ENCODE results near the gene NFAM1.

The NFAM1 gene

DNA sequence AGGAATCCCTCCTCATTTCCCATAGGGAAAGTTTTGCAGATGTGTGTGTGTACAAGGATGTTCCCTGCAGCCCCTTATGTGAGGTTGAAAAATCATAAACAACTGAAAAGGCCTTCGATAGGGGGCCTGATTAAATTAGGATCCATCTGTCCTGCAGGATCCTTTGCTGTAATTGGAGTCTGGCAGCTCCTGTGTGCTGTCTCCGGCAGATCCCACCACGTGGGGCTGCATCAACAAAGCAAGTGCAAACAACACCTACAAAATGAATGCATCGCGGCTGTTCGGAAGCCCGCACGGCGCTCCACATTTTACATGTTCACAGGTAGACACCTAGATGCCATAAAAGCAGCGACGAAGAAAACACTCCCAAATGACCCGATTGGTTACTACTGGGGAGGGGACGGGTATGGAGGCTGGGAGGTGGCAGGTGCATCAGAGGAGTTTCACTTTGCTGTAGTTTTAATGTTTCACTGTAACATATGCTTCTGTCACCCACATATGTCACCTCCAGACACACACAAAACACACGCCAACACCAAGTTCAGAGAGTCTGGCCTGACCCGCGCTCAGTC, 52.2 kb downstream of the NFAM1 start:
- Histone ChIP-seq H3K79me2 (ENCODE audit: control insufficient read depth, insufficient read depth, low read length, unreplicated experiment) (no peaks in the 10 kb centered on the region), H3K27ac (ENCODE audit: low read depth, low read length) (no peak overlapping the region), H2AFZ (ENCODE audit: low read length, unreplicated experiment) (no peak overlapping the region), H3K4me1 (ENCODE audit: control insufficient read depth, insufficient read depth, low read length, unreplicated experiment) (no peaks in the 10 kb centered on the region), H3K27me3 (ENCODE audit: insufficient read depth, low read length) (no peaks in the 10 kb centered on the region), H3K4me3 (ENCODE audit: low read depth, low read length) (no peak overlapping the region), H3K36me3 (ENCODE audit: insufficient read depth, low read length) (no peaks in the 10 kb centered on the region)

- Histone ChIP-seq H2AFZ (ENCODE audit: low read length, unreplicated experiment) (no peak overlapping the region), H3K79me2 (ENCODE audit: control insufficient read depth, insufficient read depth, low read length, unreplicated experiment) (no peaks in the 10 kb centered on the region), H3K27ac (ENCODE audit: low read depth, low read length) (no peak overlapping the region)
Measured at GRCh38 chr22:42376711-42377554, 55.3 kb downstream of the NFAM1 start.

DNA sequence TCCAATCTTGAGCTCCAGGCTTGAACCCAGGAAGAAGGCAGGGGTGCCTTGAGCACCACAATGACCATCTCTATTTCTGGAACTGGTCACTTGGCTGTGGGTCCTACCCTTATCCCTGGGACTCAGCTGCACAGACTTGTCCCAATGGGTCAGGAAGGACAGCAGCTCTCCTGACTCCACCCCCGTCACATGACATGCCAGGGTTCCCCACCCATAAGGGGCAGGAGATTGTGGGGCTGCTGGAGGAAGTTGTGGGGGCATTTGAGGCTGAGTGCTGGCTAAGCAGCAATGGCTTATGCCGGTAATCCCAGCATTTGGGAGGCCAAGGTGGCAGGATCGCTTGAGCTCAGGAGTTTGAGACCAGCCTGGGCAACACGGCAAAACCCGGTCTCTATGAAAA, 56.2 kb downstream of the NFAM1 start:
- H3K4me3 ChIP-seq (ENCODE audit: low read depth, low read length), result no peak overlapping the region
- no peak overlapping the region for H3K27ac ChIP-seq (ENCODE audit: low read depth, low read length)
- no peaks in the 10 kb centered on the region for H3K27me3 ChIP-seq (ENCODE audit: insufficient read depth, low read length)
- no peaks in the 10 kb centered on the region for H3K79me2 ChIP-seq (ENCODE audit: control insufficient read depth, insufficient read depth, low read length, unreplicated experiment)
- H3K36me3 ChIP-seq (ENCODE audit: insufficient read depth, low read length), result no peaks in the 10 kb centered on the region
- H3K4me1 ChIP-seq (ENCODE audit: control insufficient read depth, insufficient read depth, low read length, unreplicated experiment), result peaks cover 4% of the 10 kb centered on the region
- no peak overlapping the region for H2AFZ ChIP-seq (ENCODE audit: low read length, unreplicated experiment)

More at GRCh38 chr22:42376711-42377554, 55.3 kb downstream of the NFAM1 start:
- no peaks in the 10 kb centered on the region for H3K27me3 ChIP-seq (ENCODE audit: insufficient read depth, low read length)
- H3K4me1 ChIP-seq (ENCODE audit: control insufficient read depth, insufficient read depth, low read length, unreplicated experiment), result peaks cover 4% of the 10 kb centered on the region
- no peaks in the 10 kb centered on the region for H3K36me3 ChIP-seq (ENCODE audit: insufficient read depth, low read length)
- H3K4me3 ChIP-seq (ENCODE audit: low read depth, low read length), result no peak overlapping the region

GRCh38 chr22:42372976-42373375, 59.2 kb downstream of the NFAM1 start:
- H3K36me3 ChIP-seq (ENCODE audit: insufficient read depth, low read length), result no peaks in the 10 kb centered on the region
- no peaks in the 10 kb centered on the region for H3K79me2 ChIP-seq (ENCODE audit: control insufficient read depth, insufficient read depth, low read length, unreplicated experiment)
- no peak overlapping the region for H2AFZ ChIP-seq (ENCODE audit: low read length, unreplicated experiment)
- H3K27ac ChIP-seq (ENCODE audit: low read depth, low read length), result no peak overlapping the region
- H3K4me1 ChIP-seq (ENCODE audit: control insufficient read depth, insufficient read depth, low read length, unreplicated experiment), result peaks cover 4% of the 10 kb centered on the region
- H3K27me3 ChIP-seq (ENCODE audit: insufficient read depth, low read length), result peaks cover 10% of the 10 kb centered on the region
- no peak overlapping the region for H3K4me3 ChIP-seq (ENCODE audit: low read depth, low read length)

DNA sequence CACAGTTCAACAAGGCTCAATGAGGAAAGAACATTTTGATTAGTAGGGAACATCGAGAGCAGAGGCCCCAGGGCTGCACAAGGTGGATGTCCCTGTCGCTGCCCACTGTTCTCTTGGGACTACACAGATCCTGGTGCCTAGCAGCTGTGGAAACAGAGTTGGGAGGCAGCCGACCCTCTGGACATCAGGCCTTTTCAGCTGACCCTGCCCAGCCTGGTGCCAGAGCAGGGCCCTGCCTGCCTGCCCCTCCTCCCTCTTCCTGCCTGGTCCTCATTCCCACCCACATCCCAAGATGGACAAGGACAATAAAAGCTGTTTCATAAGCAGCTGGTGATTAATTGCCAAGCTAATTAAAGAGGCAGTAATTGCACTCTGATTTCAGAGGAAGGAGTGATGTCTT, 60.7 kb downstream of the NFAM1 start:
- Histone ChIP-seq H3K4me1 (ENCODE audit: control insufficient read depth, insufficient read depth, low read length, unreplicated experiment) (peaks cover 4% of the 10 kb centered on the region), H3K27me3 (ENCODE audit: insufficient read depth, low read length) (peaks cover 18% of the 10 kb centered on the region), H2AFZ (ENCODE audit: low read length, unreplicated experiment) (no peak overlapping the region)

GRCh38 chr22:42371099-42371498, 61.1 kb downstream of the NFAM1 start:
- Histone ChIP-seq H3K36me3 (ENCODE audit: insufficient read depth, low read length) (no peaks in the 10 kb centered on the region), H2AFZ (ENCODE audit: low read length, unreplicated experiment) (no peak overlapping the region), H3K27me3 (ENCODE audit: insufficient read depth, low read length) (peaks cover 18% of the 10 kb centered on the region), H3K4me3 (ENCODE audit: low read depth, low read length) (no peak overlapping the region), H3K27ac (ENCODE audit: low read depth, low read length) (no peak overlapping the region), H3K79me2 (ENCODE audit: control insufficient read depth, insufficient read depth, low read length, unreplicated experiment) (no peaks in the 10 kb centered on the region), H3K4me1 (ENCODE audit: control insufficient read depth, insufficient read depth, low read length, unreplicated experiment) (peaks cover 4% of the 10 kb centered on the region)

More for the DNA sequence above, 60.7 kb downstream of the NFAM1 start:
- Histone ChIP-seq H3K27ac (ENCODE audit: low read depth, low read length) (no peak overlapping the region), H3K79me2 (ENCODE audit: control insufficient read depth, insufficient read depth, low read length, unreplicated experiment) (no peaks in the 10 kb centered on the region), H3K36me3 (ENCODE audit: insufficient read depth, low read length) (no peaks in the 10 kb centered on the region), H3K4me3 (ENCODE audit: low read depth, low read length) (no peak overlapping the region)

DNA sequence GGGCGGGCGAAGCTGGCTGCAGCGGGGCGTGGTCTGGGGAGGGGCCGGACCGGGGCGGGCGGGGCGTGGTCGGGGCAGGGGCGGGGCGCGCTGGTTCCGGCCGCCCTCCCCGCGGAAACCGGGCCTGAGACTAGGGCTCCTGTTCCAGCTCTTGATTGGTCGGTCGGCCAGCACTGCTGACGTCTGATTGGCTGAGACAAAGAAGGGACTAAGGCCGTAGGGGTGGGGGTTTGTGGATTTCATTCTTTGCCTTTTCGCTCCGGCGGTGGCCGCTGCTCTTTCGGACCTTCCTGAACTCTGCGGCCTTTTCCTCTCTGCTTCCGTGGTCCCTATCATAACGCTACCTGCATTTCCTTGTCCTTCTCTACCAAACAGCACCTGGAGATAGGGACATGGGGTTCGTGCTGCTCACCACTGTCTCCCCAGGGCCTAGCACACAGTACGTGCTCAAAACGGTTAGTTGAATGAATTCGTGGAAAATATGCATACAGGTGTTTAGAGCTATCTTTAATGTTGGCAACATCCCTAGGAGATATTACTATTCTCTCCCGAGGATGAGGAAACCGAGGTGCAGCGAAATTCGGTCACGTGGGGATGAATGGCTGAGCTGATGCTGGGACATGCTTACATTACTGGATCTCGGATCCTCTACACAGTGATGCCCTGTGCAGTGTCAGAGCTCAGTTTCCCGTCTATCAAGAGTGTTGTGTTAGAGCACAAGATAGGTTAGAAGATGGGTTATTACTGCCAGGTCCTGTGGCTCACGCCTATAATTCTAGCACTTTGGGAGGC, 62.8 kb downstream of the NFAM1 start:
- Histone ChIP-seq H3K36me3 (ENCODE audit: insufficient read depth, low read length) (no peaks in the 10 kb centered on the region), H2AFZ (ENCODE audit: low read length, unreplicated experiment) (peak overlapping the region; percentile 95), H3K79me2 (ENCODE audit: control insufficient read depth, insufficient read depth, low read length, unreplicated experiment) (no peaks in the 10 kb centered on the region), H3K27ac (ENCODE audit: low read depth, low read length) (no peak overlapping the region), H3K27me3 (ENCODE audit: insufficient read depth, low read length) (peaks cover 18% of the 10 kb centered on the region), H3K4me3 (ENCODE audit: low read depth, low read length) (peak overlapping the region; percentile 80), H3K4me1 (ENCODE audit: control insufficient read depth, insufficient read depth, low read length, unreplicated experiment) (peaks cover 4% of the 10 kb centered on the region)

DNA sequence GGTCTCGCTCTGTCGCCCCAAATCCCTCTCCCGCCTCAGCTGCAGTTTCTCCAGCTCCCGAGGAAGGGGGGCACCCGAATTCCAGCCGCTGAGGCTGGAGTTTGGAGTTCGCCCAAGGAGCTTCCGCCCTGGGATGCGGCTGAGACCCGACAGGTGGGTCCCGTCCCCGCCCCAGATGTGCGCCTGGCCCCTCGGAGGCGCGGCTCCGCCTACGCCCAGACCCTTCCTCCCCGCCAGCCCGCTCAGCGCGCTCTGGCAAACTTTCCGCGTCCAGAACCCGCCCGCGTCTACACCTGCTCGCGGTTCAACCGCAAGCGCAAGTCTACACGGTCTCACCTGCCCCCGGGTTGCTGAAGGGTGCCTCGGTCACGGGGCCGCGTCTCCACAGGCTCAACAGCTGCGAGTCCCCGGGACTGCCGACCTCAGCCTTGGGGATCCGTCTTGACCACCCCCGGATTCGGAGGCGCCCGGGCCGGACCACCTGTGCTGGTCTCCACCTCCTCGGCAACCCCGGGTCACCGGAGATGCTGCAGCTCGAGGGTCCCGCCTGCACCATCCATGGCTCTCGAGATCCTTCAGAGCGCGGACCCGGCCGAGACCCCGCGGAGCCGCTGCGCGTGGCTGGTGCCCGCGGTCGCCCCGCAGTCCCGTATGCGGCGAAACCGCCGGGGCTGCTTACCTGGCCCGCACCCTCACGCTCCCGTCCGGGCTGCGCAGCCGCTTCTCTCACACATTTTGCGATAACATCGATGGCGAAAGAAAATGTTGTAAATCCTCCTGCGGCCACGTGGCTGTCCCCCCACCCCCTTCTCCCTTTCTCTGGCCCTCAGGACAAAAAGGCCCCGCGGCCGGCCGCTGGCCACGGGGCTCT, 63.6 kb downstream of the NFAM1 start:
- Histone ChIP-seq H3K4me1 (ENCODE audit: control insufficient read depth, insufficient read depth, low read length, unreplicated experiment) (peaks cover 4% of the 10 kb centered on the region), H3K4me3 (ENCODE audit: low read depth, low read length) (peak overlapping the region; percentile 68), H3K27me3 (ENCODE audit: insufficient read depth, low read length) (peaks cover 18% of the 10 kb centered on the region), H3K27ac (ENCODE audit: low read depth, low read length) (no peak overlapping the region), H3K79me2 (ENCODE audit: control insufficient read depth, insufficient read depth, low read length, unreplicated experiment) (no peaks in the 10 kb centered on the region), H3K36me3 (ENCODE audit: insufficient read depth, low read length) (no peaks in the 10 kb centered on the region), H2AFZ (ENCODE audit: low read length, unreplicated experiment) (no peak overlapping the region)

DNA sequence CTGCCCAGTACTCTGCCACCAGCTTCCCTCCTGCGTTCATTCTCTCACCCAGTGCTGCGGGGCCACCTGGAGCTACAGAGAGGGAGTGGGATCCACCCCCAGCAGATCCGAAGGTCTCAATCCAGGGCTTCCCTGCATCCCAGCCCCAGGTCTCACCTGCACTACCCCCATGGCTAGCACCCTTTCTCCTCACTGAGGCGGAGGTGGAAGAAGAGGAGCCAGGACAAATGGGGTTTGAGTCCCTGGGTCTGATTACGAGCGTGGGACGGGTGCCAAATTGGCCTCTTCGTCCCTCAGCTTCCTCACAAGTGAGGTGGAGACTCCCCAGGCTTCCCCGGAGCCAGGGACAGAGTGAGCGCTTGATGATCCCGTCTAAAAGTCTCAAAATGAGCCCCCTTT, 64.2 kb downstream of the NFAM1 start:
- no peak overlapping the region for H2AFZ ChIP-seq (ENCODE audit: low read length, unreplicated experiment)
- H3K4me1 ChIP-seq (ENCODE audit: control insufficient read depth, insufficient read depth, low read length, unreplicated experiment), result peaks cover 4% of the 10 kb centered on the region
- H3K27me3 ChIP-seq (ENCODE audit: insufficient read depth, low read length), result peaks cover 18% of the 10 kb centered on the region
- H3K36me3 ChIP-seq (ENCODE audit: insufficient read depth, low read length), result no peaks in the 10 kb centered on the region
- H3K27ac ChIP-seq (ENCODE audit: low read depth, low read length), result no peak overlapping the region
- H3K4me3 ChIP-seq (ENCODE audit: low read depth, low read length), result no peak overlapping the region
- H3K79me2 ChIP-seq (ENCODE audit: control insufficient read depth, insufficient read depth, low read length, unreplicated experiment), result no peaks in the 10 kb centered on the region
